BE2C (cell line): ENCODE measurements around the gene RETREG1.
"Not testable (repeated sequence)": the region's sequence is repeated elsewhere in the genome, so short reads cannot be mapped to it uniquely, and the experiment has no call there.

ENCODE experiments used
- DNase-seq: peaks from one replicate; pipeline ENCODE4 v3.0.0-alpha.2; 2020
- H3K27me3 ChIP-seq: fragments of 250-450 bp; sonication (Bioruptor Pico); 2 replicates; pipeline ENCODE4 v1.5.1; 2020; ENCODE audit warnings: mild to moderate bottlenecking
- H3K36me3 ChIP-seq: fragments of 250-450 bp; sonication (Bioruptor Pico); 2 replicates; pipeline ENCODE4 v1.5.1; 2020; ENCODE audit warnings: mild to moderate bottlenecking
- H3K4me1 ChIP-seq: fragments of 250-450 bp; sonication (Bioruptor Pico); 2 replicates; pipeline ENCODE4 v1.5.1; 2020
- H3K4me3 ChIP-seq: 2 replicates; pipeline ENCODE4 v1.5.1; 2011; ENCODE audit warnings: low read depth, low read length
- H3K9me3 ChIP-seq: fragments of 250-450 bp; sonication (Bioruptor Pico); 2 replicates; pipeline ENCODE4 v1.5.1; 2020
- TF ChIP-seq, protein P1 (sequence below): IDR thresholded peaks from 2 replicates; pipeline ENCODE4 v1.5.1; 2012; ENCODE audit warnings: mild to moderate bottlenecking, low read depth, low read length

RETREG1 gene

DNA sequence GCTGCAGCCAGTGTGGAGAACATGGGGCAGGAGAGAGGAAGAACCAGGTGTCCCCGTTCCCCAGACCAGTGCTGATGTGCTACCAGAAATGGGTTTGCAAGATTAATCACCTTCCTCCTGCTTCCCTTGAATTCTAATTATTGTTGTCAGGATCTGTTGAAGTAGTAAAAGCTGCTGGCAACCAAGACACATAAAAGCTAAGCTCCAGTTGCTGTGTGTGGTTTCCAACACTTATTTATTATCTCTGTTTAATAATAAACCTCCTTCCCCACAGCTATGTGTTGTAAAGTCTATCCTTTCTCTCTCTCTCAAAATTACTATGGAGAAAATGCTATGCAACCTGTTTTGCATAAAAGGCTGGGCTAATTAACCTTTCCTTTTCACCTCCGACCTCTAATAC lies 2.3 kb upstream of the RETREG1 start:
- no peaks in the 10 kb centered on the region for H3K36me3 ChIP-seq
- no peak for DNase-seq
- H3K4me3 ChIP-seq: no peak overlapping the region
- H3K9me3 ChIP-seq: no peaks in the 10 kb centered on the region
- no peaks in the 10 kb centered on the region for H3K27me3 ChIP-seq
- no peaks in the 10 kb centered on the region for H3K4me1 ChIP-seq
- TF ChIP-seq, protein P1, sequence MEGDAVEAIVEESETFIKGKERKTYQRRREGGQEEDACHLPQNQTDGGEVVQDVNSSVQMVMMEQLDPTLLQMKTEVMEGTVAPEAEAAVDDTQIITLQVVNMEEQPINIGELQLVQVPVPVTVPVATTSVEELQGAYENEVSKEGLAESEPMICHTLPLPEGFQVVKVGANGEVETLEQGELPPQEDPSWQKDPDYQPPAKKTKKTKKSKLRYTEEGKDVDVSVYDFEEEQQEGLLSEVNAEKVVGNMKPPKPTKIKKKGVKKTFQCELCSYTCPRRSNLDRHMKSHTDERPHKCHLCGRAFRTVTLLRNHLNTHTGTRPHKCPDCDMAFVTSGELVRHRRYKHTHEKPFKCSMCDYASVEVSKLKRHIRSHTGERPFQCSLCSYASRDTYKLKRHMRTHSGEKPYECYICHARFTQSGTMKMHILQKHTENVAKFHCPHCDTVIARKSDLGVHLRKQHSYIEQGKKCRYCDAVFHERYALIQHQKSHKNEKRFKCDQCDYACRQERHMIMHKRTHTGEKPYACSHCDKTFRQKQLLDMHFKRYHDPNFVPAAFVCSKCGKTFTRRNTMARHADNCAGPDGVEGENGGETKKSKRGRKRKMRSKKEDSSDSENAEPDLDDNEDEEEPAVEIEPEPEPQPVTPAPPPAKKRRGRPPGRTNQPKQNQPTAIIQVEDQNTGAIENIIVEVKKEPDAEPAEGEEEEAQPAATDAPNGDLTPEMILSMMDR: no peak

GRCh38 chr5:16618138-16618897 lies 1.5 kb upstream of the RETREG1 start:
- DNase-seq: no peak
- TF ChIP-seq, protein P1: no peak
- H3K4me1 ChIP-seq: no peaks in the 10 kb centered on the region
- H3K9me3 ChIP-seq: no peaks in the 10 kb centered on the region
- no peaks in the 10 kb centered on the region for H3K36me3 ChIP-seq
- no peak overlapping the region for H3K4me3 ChIP-seq
- no peaks in the 10 kb centered on the region for H3K27me3 ChIP-seq

- Histone ChIP-seq H3K4me1 (no peaks in the 10 kb centered on the region), H3K36me3 (no peaks in the 10 kb centered on the region), H3K9me3 (no peaks in the 10 kb centered on the region), H3K4me3 (peak overlapping the region; percentile 70), H3K27me3 (no peaks in the 10 kb centered on the region)
- no peak for DNase-seq
- TF ChIP-seq, protein P1: no peak
Observed at GRCh38 chr5:16617274-16617968, 624 bp upstream of the RETREG1 start.

DNA sequence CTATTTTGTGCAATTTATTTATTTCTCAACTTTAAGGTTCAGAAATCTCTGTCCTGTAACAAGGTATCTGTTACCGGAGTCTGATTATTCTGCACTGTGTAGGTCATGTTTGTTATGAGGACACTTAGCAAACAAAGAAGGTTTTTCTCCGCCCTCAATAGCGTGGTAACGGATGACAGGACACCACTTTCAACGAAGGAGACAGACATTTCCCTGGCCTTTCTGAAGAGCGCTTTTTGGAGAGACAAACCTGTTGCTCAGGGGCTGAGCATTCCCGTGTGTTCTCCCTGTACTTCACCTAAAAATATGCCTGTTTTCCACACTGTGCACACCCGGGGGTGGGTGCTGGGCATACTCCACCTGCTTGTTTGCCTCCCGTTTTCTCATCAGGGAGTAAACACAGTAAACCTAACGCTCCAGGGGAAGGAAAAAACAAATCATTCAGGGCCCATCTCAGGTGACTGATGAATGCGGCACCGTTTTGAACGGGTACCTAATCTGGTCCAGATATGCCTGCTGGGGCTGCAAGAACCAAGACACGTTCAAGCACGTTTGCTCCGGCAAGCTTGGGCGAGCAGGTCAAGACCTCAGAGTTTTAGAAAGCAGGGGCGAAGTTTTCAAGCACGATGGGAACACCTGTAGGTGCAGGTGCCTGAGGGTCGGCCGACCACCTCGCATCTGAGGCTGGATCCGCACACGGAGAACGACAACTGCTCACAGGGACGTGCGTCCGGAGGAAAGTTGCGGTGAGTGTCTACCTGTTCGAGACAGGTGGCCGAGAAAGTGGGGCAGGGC lies 859 bp downstream of the RETREG1 start:
- Histone ChIP-seq H3K9me3 (no peaks in the 10 kb centered on the region), H3K4me3 (peak overlapping the region; percentile 70), H3K36me3 (no peaks in the 10 kb centered on the region), H3K4me1 (no peaks in the 10 kb centered on the region), H3K27me3 (no peaks in the 10 kb centered on the region)
- DNase-seq: no peak
- TF ChIP-seq, protein P1: no peak

DNA sequence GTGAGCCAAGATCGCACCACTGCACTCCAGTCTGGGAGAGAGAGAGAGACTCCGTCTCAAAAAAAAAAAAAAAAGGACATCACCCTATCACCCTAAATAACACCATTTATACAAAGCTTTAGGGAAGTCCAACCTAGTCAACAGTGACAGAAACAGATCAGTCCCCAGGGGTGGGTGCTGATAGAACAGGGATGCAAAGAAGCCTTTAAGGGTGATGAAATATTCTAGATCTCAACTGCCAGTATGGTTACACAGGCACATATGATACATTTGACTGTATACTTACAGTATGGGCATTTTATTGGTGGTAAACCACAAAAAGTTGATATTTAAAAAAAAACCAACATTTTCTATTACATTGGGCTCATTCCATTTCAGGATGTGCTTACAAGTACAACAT lies 4.8 kb downstream of the RETREG1 start:
- no peaks in the 10 kb centered on the region for H3K4me1 ChIP-seq
- H3K27me3 ChIP-seq: no peaks in the 10 kb centered on the region
- no peak overlapping the region for H3K4me3 ChIP-seq
- H3K36me3 ChIP-seq: no peaks in the 10 kb centered on the region; the same call in 1 of the 2 replicates
- DNase-seq: no peak
- TF ChIP-seq, protein P1: no peak
- H3K9me3 ChIP-seq: no peaks in the 10 kb centered on the region

GRCh38 chr5:16610896-16611295 lies 5.9 kb downstream of the RETREG1 start:
- not testable (repeated sequence) for H3K9me3 ChIP-seq, H3K4me1 ChIP-seq, H3K36me3 ChIP-seq, DNase-seq, H3K27me3 ChIP-seq, H3K4me3 ChIP-seq
